Measurements from ENCODE around the gene KRTAP16-1. TPM values are rescaled to one million over a fixed set of nuclear protein-coding genes. Genes with fewer than 3 reads are reported as not detected.

The KRTAP16-1 gene
- total and polyA plus RNA-seq, 2 of the 8 experiments (the other 6 are each of a cell fraction or from before 2014, with no cell fraction given): not detected

- Histone ChIP-seq H3K4me3 (ENCODE audit: extremely low read depth in 1 of 4, insufficient read depth in 2 of 4, low read depth in 3 of 4, low read length in 4 of 4) (no peak overlapping the region), H3K14ac (ENCODE audit: insufficient read length) (no peak overlapping the region), H3K23me2 (ENCODE audit: low read depth, low read length) (no peaks in the 10 kb centered on the region), H2BK5ac (ENCODE audit: low read depth, low read length) (no peak overlapping the region), H3K4me2 (ENCODE audit: insufficient read depth in 1 of 2, low read depth in 2 of 2, low read length in 2 of 2) (no peak overlapping the region), H4K8ac (ENCODE audit: extremely low read depth, insufficient read depth, low read length) (no peak overlapping the region), H4K20me1 (replicated peaks in 1 of 2; ENCODE audit: control insufficient read depth in 1 of 2, insufficient read depth in 2 of 2, low read length in 2 of 2) (no peaks in the 10 kb centered on the region), H2BK15ac (ENCODE audit: low read length) (no peak overlapping the region), H3K9ac (replicated peaks in 1 of 4; ENCODE audit: extremely low read depth in 1 of 4, low read depth in 3 of 4, low read length in 3 of 4) (no peak overlapping the region), H3K4me1 (replicated peaks in 1 of 4; ENCODE audit: control insufficient read depth in 3 of 4, insufficient read depth in 4 of 4, low read length in 3 of 4) (no peaks in the 10 kb centered on the region), H3K27me3 (replicated peaks in 1 of 4; ENCODE audit: control insufficient read depth in 3 of 4, extremely low read depth in 1 of 4, insufficient read depth in 3 of 4, low read length in 3 of 4) (no peaks in the 10 kb centered on the region), H2AK5ac (ENCODE audit: low read depth, low read length) (no peak overlapping the region), H3K56ac (replicated peaks; ENCODE audit: insufficient read length, low read depth, low read length) (no peak overlapping the region), H2BK20ac (ENCODE audit: low read length) (no peak overlapping the region), H4K5ac (ENCODE audit: insufficient read length, low read depth, low read length) (no peak overlapping the region), H3K4ac (replicated peaks; ENCODE audit: insufficient read length, low read depth, low read length) (no peak overlapping the region), H2AFZ (ENCODE audit: low read length) (no peak overlapping the region), H3K27ac (ENCODE audit: low read depth, low read length) (no peak overlapping the region), H2BK12ac (ENCODE audit: low read depth, low read length) (no peak overlapping the region), H3K79me1 (ENCODE audit: low read depth, low read length) (no peaks in the 10 kb centered on the region), H4K91ac (replicated peaks; ENCODE audit: insufficient read length, low read length) (no peak overlapping the region), H3K36me3 (ENCODE audit: control insufficient read depth in 2 of 4, insufficient read depth in 4 of 4, low read length in 3 of 4) (no peaks in the 10 kb centered on the region), H3K9me3 (ENCODE audit: insufficient read depth in 2 of 2, low read depth in 1 of 2, low read length in 1 of 2) (no peaks in the 10 kb centered on the region), H2BK120ac (replicated peaks; ENCODE audit: low read depth, low read length) (no peak overlapping the region), H3K18ac (ENCODE audit: extremely low read depth, low read length) (no peak overlapping the region), H3K23ac (ENCODE audit: insufficient read length) (no peak overlapping the region), H3K79me2 (ENCODE audit: control insufficient read depth in 1 of 2, insufficient read depth in 2 of 2, low read length in 2 of 2) (no peaks in the 10 kb centered on the region)
- WGBS, 2 experiments (ENCODE audit: extremely low coverage in 1 of 2, insufficient coverage in 1 of 2, insufficient read length in 1 of 2, insufficient replicate concordance in 2 of 2, low coverage in 1 of 2, low lambda C conversion rate in 2 of 2, missing lambda C conversion rate in 1 of 2): 87% methylated on average over 5 of the region's 6 CpGs; no CpG with 5 or more reads in 1 of the 2 experiments
- DNase-seq (ENCODE audit: low read depth in 1 of 2, low spot score in 2 of 2) (no peak), FAIRE-seq (no peak)
- POLR2A ChIA-PET (ENCODE audit: partially characterized antibody): no interaction called here
- TF ChIP-seq SUZ12 (IDR thresholded peaks at IDR 0.05; ENCODE audit: low read length) (no peak), ZNF274 (IDR thresholded peaks at IDR 0.05; ENCODE audit: borderline replicate concordance, extremely low read depth, low read length) (no peak)
- CTCF ChIA-PET (ENCODE audit: partially characterized antibody): interaction anchor here (1.1 to 5.8 kb wide), 3 partner anchors 10 to 314 kb away, joined by 4 to 24 read pairs (median 4); no protein-coding TSS in a partner anchor
Observed at GRCh38 chr17:41334385-41335305, 25.5 kb upstream of the KRTAP16-1 start.
